SKM-1 (cell line): ENCODE data around the gene TNFRSF6B.

Source experiments
- DNase-seq: peaks from one replicate; lab custom pipeline; 2025; ENCODE audit not compliant: unreplicated experiment; lab: John Stamatoyannopoulos, UW

The TNFRSF6B gene

GRCh38 chr20:63685269-63686026 is 11.0 kb upstream of the TNFRSF6B start:
- DNase-seq: no peak

- no peak for DNase-seq
Observed at GRCh38 chr20:63686094-63686491, 10.4 kb upstream of the TNFRSF6B start.

DNA sequence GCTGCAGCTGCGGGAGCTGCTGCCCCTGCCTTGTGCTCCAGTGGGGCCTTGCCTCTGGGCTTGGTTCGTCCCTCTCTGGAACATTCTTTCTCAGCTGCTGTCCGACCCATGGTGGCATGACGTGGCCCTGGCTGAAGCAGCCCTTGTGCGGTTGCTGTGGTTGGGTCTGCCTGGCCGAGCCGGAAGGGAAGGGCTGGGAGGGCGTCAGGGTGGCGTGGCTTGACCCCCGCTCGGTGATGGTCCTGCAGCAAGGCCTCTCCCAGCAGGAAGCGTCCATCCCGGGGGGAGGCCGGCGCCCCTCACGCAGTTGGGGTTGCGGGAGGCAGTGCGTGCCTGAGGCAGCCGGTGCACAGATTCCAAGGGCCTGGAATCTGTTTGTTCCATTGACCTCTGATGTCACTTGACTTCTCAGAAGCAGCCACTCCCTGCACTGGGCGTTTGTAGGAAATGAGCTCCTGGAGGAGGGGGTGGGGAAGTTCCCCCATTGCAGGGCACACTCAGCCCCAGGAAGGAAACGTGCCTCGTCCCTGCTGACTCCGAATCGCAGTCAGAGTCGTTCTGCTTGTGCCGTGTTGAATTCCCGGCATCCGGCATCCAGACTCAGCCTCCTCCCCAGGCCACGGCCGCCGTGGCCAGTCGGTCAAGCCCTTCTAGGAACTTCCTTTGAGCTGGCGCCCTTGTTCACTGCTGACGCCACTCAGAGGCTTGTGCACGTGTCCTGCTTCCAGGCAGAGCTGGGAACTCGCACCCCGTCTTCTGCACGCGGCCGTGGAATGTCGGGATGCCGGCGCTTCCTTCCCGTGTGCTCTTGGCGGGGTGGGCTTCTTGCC is 9.7 kb upstream of the TNFRSF6B start:
- no peak for DNase-seq

- DNase-seq: no peak
Observed at GRCh38 chr20:63687419-63688178, 8.9 kb upstream of the TNFRSF6B start.

DNA sequence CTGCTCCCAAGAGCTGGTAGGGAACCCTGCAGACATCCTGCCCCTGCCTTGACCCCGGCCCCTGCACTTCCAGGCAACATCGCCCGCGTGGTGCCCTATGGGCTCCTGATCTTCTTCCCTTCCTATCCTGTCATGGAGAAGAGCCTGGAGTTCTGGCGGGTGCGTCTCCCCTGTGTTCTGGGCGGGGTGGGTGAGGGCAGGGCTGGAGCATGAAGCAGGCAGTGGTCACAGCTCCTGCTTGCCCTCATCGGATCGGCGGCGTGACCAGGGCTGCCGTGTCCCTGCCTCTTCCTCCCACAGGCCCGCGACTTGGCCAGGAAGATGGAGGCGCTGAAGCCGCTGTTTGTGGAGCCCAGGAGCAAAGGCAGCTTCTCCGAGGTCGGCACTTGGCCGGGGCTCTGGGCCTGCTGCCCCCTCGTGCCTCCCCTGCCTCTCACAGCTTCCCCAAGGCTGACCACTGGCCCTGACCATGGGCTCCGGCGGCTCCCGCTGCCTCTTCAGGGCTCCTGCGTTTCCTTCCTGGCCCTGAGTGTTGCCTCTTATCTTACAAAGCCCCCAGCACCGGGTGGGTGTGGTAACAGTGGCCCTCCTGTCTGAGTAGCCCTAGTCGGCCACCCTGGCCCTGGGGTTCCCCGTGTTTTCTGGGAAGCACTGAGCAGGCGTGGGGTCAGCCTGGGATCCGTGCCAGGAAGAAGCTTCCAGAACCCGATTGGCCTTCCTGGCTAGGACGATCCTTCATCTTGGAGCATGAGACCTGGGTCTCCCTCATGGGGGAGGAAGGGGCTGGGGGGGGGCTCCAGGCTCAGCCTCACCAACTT is 8.0 kb upstream of the TNFRSF6B start:
- DNase-seq: no peak

- DNase-seq: no peak
Observed at GRCh38 chr20:63689046-63690002, 7.1 kb upstream of the TNFRSF6B start.

GRCh38 chr20:63690003-63690897 is 6.2 kb upstream of the TNFRSF6B start:
- DNase-seq: no peak

- DNase-seq: no peak
Observed at GRCh38 chr20:63690898-63691710, 5.3 kb upstream of the TNFRSF6B start.

DNA sequence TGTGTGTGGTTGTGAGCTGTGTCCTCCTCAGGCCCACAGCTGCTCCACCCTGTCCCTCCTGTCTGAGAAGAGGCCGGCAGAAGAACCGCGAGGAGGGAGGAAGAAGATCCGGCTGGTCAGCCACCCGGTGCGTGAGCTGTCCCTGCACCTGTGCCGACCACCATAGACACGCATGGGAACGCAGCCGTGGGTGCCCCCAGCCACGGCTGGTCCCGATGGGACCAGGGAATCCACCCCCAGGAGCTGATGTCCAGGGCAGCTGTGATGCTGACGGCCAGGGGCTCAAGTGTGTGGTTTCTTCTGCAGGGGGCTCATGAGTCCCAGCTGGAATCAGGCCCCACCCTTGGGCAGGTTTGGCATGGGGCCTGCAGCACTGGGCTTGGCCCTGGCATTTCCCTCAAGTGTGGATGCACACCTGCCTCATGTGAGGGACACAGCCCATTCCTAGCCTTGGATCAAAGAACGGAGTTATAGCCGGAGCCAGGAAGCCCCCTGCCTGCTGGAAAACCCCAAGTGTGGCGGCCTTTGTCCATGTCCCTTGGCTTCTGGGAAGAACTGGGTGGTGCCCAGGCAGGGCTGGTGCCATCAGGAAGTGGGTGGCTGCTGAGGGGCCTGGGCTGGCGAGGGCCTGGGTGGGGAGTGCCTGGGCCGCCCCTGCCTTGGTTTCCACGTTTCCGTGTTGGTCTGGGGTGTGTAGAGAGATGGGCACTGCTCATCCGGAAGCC is 4.6 kb upstream of the TNFRSF6B start:
- DNase-seq: no peak

GRCh38 chr20:63692436-63693082 is 3.9 kb upstream of the TNFRSF6B start:
- DNase-seq: no peak

- no peak for DNase-seq
Observed at GRCh38 chr20:63693083-63693732, 3.2 kb upstream of the TNFRSF6B start.

GRCh38 chr20:63693733-63694583 is 2.5 kb upstream of the TNFRSF6B start:
- no peak for DNase-seq

GRCh38 chr20:63694584-63695423 is 1.6 kb upstream of the TNFRSF6B start:
- DNase-seq: no peak
